GM10266 (cell line): ENCODE results near the gene CRYBG1.

Experiments
- DNase-seq: peaks from one replicate; pipeline ENCODE4 v3.0.0; 2012; ENCODE audit errors: extremely low spot score
- TF ChIP-seq, protein P1 (sequence below): IDR thresholded peaks from 2 replicates; pipeline ENCODE4 v1.5.1; 2012; ENCODE audit warnings: mild to moderate bottlenecking, low read depth; ENCODE audit not compliant: control insufficient read depth, insufficient read depth; ENCODE audit errors: missing control alignments

Gene CRYBG1

DNA sequence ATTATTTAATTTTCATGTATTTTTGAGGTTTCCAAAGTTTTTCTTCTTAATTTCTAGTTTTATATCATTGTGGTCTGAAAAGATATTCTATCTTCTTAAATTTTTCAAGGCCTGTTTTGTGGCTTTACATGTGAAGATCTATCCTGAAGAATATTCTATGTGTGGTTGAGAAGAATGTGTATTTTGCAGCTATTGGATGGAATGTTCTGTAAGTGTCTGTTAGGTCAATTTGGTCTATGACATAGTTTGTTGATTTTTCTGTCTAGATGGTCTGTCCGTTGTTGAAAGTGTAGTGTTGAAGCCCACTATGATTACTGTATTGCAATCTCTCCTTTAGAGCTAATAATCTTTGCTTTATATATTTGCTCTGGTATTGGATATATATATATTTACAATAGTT, 125.7 kb downstream of the CRYBG1 start:
- no peak for DNase-seq
- TF ChIP-seq, protein P1, sequence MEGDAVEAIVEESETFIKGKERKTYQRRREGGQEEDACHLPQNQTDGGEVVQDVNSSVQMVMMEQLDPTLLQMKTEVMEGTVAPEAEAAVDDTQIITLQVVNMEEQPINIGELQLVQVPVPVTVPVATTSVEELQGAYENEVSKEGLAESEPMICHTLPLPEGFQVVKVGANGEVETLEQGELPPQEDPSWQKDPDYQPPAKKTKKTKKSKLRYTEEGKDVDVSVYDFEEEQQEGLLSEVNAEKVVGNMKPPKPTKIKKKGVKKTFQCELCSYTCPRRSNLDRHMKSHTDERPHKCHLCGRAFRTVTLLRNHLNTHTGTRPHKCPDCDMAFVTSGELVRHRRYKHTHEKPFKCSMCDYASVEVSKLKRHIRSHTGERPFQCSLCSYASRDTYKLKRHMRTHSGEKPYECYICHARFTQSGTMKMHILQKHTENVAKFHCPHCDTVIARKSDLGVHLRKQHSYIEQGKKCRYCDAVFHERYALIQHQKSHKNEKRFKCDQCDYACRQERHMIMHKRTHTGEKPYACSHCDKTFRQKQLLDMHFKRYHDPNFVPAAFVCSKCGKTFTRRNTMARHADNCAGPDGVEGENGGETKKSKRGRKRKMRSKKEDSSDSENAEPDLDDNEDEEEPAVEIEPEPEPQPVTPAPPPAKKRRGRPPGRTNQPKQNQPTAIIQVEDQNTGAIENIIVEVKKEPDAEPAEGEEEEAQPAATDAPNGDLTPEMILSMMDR = no peak

DNA sequence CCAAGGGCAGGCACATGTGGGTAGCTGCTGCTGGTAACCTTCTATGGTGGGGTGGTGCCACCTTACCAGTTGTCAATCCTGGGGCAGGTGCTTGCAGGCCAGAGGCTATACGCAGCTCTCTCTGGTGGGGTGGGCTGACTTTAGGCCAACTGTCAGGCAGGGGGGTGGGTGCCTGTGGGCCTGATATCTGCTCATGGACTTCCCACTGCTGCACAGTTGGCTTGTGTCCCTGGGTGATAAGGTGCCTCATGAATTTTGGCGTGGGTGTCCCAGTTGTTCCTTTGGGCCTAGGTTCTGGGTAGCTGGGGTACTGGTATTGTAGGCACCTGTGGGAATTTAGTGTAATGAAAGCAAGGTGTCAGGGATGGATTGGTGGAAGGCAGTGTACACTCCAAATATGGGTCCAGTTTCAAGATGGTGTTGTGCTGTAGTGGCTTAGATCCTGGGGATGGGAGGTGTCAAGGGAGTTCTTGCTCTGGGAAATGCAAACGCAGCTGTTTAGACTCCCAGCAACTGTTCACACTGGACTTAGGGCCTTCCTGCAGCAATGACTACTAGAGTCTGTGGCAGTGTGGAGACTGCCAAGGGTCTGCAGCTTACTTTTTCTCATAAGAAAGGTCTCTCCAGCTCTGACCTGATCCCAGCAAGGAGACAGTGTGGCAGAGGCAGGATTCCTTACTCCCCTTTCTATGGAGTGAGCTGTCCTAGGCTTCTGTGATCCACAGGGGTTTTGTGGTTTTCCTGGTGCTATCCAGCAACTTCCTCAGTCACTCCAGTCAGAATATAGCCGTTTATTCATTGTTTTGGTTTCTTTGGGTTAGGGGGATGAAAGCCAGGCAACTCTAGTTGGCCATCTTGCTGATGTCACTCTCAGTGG, 128.2 kb downstream of the CRYBG1 start:
- no peak for DNase-seq
- TF ChIP-seq, protein P1 = no peak

DNA sequence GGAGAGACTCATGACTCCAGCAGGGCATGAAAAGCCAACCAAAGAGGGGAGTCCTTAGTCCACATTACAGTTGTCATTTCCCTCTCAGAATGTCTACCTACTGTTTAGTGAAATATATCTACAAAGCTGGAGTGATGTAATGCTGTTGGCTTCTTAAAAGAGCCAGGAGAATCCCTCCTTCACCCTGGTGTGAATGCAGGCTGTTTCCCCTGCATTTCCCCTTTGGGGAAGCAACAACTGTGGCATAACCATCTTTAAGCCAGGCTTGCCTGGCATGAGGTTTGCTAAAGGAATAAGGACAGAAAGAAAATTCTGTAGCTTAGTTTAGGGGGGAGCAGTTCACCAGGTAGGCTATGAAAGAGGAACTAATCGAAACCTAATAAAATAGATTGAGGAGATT, 129.5 kb downstream of the CRYBG1 start:
- TF ChIP-seq, protein P1 = no peak
- no peak for DNase-seq

DNA sequence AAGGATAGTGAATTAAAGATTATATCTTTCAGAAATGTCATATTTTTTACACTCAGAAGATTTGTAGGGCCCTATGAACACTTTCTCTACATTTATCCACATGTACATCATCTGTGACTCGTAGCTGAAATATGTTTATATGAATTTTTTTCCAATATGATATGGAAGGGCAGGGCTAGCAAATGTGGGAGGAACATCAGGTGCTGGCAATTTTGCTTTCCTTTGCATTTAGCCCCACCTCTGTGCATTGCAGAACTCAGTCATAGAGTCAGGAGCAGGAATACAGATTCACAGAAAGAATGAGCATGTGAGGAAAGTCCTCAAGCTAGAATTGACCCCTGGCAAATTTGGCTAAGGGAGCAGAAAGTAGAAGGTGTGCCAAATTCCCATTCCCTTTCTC, 129.9 kb downstream of the CRYBG1 start:
- TF ChIP-seq, protein P1 = no peak
- DNase-seq = no peak

DNA sequence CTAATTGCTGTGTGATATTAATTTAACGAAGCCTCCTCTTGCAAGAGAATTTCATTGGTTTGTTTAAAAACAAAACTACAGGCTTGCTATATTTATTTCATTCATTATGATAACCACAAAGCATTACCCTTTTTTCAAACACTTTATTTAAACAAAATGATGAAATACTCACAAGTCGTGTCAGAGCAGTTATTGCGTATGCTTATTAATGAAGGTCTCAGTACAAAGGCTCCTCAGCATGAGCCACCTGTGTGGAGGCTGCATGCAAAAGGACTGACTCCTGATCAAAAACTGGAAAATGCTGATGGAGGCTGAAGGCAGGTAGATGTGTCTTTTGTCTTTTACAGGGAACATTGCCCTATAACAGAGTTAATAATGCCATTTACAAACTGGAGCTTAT, 130.5 kb downstream of the CRYBG1 start:
- no peak for DNase-seq
- TF ChIP-seq, protein P1 = no peak

DNA sequence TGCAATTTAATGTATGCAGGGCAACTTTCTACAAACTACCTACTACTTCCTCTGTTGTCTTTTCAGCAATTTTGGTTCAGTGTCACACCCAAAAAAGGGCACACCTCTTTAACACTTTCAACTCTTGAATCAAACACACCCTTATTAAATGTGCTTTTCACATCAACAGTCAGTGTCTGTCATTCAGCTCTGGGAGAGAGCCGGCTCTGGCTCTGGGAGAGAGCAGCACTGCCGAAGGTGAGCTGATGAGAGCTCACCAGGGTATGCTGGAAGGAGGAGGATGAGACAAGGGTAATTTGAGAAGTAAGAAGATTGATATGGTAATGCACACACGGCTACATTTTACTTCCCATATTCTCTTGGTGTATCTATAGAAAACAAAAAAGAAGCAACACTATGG, 134.5 kb downstream of the CRYBG1 start:
- TF ChIP-seq, protein P1 = no peak
- no peak for DNase-seq

DNA sequence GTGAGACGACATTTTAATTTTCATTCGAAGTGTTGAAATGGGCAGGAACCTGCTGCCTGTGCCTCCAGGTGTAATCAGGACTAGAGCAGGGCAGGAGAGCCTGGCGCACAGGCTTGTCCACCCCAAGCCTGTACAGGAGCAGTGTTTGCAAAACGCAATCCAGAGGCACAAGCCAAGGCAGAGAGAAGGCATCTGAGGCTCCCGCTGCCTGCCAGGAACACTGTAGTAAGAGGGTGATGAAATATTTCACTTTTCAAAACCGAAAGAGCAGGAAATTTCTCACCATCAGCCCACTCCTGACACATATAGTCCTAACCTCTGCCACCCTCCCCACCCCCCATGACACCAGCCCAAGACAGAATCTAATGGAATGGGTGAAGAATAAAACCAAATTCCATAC, 136.3 kb downstream of the CRYBG1 start:
- TF ChIP-seq, protein P1 = no peak
- no peak for DNase-seq
